Myocyte (in vitro differentiated cells): ENCODE data around the gene STX2. TPM values are rescaled to one million over a fixed set of nuclear protein-coding genes. Genes with fewer than 3 reads are reported as not detected.
"Not testable (repeated sequence)": the region's sequence is repeated elsewhere in the genome, so short reads cannot be mapped to it uniquely, and the experiment has no call there.

ENCODE experiments used
- DNase-seq: peaks from one replicate; pipeline ENCODE4 v3.0.0-alpha.2; 2012; ENCODE audit warnings: low read depth
- polyA plus RNA-seq: library from polyadenylated mRNA; unstranded; fragments of >200 nt; gene quantifications from one replicate; pipeline ENCODE4 v1.2.1, GENCODE V29; 2012; ENCODE audit warnings: missing spikeins
- total RNA-seq: library from RNA; depleted of rRNA; stranded (reverse); fragments of >200 nt; gene quantifications from 2 replicates; pipeline ENCODE4 v1.2.3, GENCODE V29; 2014

STX2 gene
- 31.6 and 42.0 TPM in 2 replicates for total RNA-seq
- polyA plus RNA-seq, result 28.9 TPM

- DNase-seq, result peak; percentile 85
These were observed at the start of gene STX2 for GRCh38 chr12:130838951-130839769. Gene STX2, minus strand, starts transcription at chr12:130839250. Its CDS starts 151 bp downstream, at chr12:130839099.

GRCh38 chr12:130887190-130887589 lies 48.1 kb upstream of the STX2 start:
- not testable (repeated sequence) for DNase-seq

- DNase-seq, result no peak
These were observed 42.5 kb upstream of the STX2 start for GRCh38 chr12:130881548-130881947.

GRCh38 chr12:130881046-130881445 lies 42.0 kb upstream of the STX2 start:
- no peak for DNase-seq

- no peak for DNase-seq
These were observed 41.4 kb upstream of the STX2 start for GRCh38 chr12:130880411-130880885.

- DNase-seq, result no peak
These were observed 40.8 kb upstream of the STX2 start for GRCh38 chr12:130879781-130880389.

- DNase-seq, result no peak
These were observed 40.2 kb upstream of the STX2 start for GRCh38 chr12:130879212-130879686.

- no peak for DNase-seq
These were observed 39.4 kb upstream of the STX2 start for GRCh38 chr12:130878193-130879185.

GRCh38 chr12:130877333-130877732 lies 38.3 kb upstream of the STX2 start:
- DNase-seq, result no peak

GRCh38 chr12:130876758-130877157 lies 37.7 kb upstream of the STX2 start:
- DNase-seq, result no peak

GRCh38 chr12:130876297-130876696 lies 37.2 kb upstream of the STX2 start:
- DNase-seq, result no peak

- not testable (repeated sequence) for DNase-seq
These were observed 36.7 kb upstream of the STX2 start for GRCh38 chr12:130875708-130876107.

GRCh38 chr12:130875193-130875592 lies 36.1 kb upstream of the STX2 start:
- DNase-seq, result no peak

GRCh38 chr12:130874696-130875095 lies 35.6 kb upstream of the STX2 start:
- no peak for DNase-seq

GRCh38 chr12:130873825-130874224 lies 34.8 kb upstream of the STX2 start:
- no peak for DNase-seq

GRCh38 chr12:130873106-130873795 lies 34.2 kb upstream of the STX2 start:
- DNase-seq, result no peak

- peak; percentile 49 for DNase-seq
These were observed 33.4 kb upstream of the STX2 start for GRCh38 chr12:130872179-130873096.

- peak; percentile 92 for DNase-seq
These were observed 32.5 kb upstream of the STX2 start, which contains the start of gene RAN for GRCh38 chr12:130871286-130872178. Gene RAN, plus strand, starts transcription at chr12:130872066. Its CDS starts 528 bp downstream, at chr12:130872594.
